ENCODE results near the gene FGF14.

DNA sequence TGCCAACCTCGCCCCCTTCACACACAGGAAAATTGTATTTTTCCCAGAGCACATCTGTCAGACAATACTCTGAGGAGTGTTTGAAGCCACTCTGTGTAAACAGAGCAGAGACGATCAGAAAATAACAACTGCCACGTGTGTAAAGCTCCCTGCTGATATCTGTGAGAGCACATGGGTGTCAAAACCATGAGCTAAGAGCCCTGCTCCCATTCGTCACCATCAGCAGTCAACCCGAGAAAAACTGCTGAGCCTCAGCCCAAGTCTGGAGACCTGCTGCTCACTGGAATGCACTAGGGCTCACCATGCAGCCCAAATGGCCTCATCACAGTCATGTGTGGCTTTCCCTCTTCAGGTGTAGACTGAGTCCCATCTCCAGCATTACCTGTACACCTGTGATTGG is 304.1 kb downstream of the FGF14 start:
- TF ChIP-seq POLR2A (IDR thresholded peaks at IDR 0.05): no peak
- TF ChIP-seq POLR2AphosphoS5 (IDR thresholded peaks at IDR 0.05): no peak
